ENCODE data around the gene NFIA.

Gene NFIA

DNA sequence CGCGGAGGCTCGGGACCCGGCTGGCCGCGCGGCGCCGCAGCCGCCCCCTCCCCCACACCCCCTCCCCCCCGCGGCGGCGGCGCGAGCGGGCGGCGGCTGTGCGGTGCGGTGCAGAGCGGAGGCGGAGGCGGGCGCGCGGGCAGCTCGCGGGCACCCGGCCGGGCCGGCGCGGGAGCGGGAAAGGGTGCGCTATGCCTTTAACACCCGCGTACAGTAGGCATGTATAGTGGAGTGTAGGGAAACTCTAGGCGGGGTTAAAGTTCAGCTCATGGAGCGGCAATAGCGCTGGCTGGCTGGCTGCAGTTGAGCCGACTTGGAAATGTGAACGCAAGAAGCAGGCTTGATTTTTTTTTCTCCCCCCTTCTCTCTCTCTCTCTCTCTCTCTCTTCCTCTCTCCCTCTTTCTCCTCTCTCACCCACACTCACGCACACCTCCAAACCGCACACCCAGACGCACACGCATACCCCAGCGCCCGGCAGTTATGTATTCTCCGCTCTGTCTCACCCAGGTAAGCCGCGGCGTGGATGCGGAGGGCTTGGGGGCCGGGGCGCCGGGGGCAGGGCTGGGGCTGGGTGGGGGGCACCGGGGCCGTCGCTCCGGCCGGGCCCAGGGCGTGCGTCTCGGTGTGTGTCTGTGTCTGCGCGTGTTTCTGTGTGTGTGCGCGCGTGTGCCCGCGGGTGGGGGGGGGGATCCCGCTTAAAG, at the start of gene NFIA:
Gene NFIA (plus strand): TSS at position 251 of the 702 bp plus-strand sequence.
- DNase-seq, result no peak

DNA sequence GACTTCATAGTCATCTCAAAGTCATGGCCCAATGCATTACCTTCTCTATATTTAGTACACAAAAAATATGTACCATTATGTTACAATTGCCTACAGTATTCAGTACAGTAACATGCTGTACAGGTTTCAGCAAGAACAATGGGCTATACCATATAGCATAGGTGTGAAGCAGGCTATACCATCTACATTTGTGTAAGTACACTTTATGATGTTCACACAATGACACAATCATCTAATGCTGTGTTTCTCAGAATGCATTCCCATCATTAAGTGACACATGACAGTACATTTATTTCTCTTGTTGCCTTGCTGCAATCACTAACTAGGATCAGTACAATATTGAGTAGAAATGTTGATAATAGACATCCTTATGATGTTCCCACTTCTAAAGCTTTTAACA, 46.5 kb upstream of the NFIA start:
- no peak for DNase-seq

DNA sequence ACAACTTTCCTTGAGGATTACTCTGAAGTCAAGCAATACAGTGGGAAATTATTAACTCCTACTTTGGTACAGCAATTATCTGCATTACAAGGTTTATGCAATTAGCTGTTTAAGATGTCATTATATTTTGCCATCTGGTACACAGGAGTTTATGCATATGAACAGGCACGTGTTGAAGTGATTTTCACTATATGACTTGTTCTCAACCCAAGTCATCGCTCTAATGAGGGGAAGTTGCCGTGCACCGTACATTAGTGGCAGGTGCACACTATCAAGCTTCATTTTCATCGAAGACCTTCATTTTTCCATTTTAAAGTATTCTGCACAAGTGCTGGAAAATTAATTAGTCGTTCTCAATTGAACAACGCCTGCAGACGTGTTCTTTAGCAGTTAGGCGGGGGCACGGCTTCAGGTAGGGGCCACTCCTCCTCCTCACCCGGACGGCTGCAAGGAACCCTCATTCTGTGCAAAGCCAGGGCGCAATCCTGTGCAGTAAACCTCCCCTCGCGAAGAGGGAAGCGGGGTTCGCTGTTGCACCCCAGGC, 39.8 kb upstream of the NFIA start:
- DNase-seq, result no peak

DNA sequence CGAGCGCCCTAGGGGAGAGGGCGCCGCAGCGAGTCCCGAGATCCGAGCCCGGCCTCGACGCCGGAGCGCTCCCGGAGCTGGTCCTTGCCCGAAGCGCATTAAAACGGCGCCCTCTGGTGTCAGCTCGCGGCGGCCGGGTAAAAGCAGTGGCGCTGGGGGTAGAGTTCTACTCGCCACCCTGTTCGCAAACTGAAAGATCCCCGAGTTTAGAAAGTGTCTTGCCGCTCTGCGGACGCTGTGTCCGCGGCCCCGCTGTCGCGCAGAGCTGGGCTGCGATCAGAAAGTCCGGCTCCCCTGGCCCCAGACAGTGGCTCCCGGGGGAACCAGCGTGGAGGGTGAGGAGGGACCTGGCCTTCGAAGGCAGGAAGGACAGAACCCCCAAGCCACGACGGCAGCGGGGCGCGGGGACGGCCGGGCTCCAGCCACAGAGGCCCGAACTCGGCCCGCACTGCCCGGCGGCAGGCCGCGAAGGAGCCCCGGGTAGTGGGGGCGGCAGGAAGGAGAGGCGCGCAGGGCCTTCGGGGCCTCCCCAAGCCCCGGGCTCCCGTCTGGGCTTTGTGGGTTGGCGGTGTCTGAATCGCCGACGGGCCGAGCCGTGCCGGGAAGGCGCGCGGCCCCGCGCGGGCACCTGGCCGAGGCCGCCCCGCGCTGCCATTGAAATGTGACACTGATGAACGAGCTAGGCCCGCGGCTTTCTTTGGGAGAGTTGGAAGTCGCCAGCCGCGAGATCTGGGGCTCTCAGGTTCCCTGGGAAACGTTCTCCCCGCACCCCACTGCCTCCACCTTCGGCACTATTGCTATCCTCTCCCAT, 39.1 kb upstream of the NFIA start:
- no peak for DNase-seq

DNA sequence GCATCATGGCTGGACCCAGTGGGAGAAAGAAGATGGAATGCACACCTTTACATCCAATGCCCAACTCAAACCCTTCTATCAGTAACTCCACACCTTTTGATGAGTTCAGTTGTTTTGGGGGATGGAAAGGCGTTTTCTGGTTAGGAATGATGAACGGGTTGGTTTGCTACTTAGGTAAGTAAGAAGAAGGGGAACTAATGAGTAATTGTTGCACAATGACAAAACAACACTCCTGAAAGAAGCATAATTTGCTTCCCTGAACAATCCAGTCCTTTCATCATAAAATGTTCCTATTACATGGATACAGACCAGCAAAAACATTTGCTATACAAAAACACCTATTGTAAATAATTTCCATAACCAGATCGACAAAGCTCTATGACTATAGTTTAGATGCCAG, 35.9 kb upstream of the NFIA start:
- no peak for DNase-seq

DNA sequence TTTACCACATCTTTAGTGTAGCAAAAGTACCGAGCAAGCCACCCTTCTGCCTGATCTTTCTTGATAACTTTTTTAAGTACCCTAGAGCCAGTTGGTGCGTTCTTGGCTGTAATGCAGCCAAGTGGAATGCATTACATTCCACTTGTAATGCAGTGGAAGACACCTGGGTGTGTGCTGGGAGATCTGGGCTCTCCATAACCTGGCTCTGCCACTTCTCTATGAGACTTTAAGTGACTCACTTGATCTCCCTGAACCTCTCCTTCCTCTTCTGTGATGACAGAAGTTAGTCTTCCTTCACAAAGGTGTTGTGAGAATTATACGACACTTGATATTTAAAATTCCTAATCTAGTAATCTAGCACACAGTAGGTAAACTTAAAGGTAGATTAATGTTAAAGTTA, 35.3 kb upstream of the NFIA start:
- DNase-seq, result no peak

DNA sequence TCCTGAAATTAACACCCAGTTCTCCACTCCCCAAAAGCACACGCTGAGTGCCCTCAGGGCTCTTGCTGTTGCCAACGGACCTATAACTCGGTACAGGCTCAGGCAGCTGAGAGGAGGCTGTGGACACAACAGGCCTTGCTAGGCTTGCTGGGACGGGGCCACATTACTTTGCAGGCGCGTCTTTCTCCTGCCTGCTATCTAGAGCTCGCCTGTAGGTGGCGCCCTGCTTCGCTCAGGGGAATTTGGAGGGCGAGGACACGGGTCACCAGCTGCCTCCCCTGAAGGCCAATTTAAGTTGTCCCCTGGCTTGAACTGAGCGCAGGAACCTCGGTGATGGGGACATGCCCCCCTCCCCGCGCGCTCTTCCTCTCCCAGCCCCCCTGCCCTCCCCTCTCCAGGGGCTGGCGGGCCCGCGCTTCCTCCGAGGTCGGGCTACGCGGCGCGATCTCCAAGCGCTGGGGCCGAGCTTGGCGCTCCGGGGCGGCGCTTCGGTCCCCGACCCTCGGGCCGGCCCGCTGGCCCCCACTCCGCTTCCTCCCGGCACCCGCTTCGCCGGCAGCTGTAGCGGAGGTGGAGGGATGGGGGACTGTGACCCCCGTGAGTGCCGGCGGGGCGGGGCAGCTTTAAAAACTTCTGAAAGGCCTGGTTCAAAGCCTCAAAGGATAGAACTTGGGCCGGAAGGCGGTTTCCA, 32.4 kb upstream of the NFIA start:
- peak; percentile 45 to 60 for DNase-seq

DNA sequence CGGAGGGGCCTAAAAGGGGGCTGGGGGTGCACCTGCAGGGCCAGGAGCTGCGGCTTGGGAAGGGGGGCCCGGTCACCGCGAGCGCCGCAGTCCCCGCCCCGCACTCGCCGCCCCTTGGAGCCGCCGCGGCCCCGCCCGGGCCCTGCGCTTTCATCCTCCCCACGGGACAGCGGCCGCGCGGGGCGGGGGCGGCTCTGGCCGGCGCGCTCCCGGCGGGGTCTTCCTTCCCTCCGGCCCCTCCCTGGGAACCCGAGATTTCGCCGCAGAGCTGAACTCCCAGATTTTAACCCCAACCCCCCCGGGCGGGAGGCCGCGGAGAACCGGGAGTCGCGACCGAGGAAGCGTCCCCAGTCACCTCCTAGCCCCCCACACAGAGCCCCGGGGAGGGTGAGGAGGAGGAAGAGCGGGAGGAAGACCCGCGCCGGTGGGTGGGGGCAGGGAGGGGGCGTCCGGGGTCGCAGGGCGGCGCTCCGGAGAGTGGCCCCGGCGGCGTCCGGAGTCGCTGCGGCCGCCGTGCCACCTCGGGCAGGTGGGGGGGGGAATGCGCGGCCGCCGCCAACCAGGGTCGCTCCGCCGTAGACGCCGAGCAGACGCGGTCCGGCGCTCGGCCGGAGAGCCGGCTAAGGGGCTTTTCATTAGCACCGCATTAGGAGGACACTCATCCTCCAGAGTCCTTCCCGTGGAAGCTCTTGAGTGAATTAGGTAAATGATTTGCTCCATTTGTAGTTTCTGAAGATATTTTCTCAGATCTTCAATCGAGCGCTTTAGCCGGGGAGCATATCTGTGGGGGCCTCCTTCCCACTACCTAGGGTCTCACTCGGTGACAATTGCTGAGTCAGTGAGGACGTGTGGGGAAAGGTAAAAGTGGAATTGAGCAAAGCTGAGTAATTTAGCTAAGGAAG, 31.6 kb upstream of the NFIA start:
- DNase-seq, result no peak

DNA sequence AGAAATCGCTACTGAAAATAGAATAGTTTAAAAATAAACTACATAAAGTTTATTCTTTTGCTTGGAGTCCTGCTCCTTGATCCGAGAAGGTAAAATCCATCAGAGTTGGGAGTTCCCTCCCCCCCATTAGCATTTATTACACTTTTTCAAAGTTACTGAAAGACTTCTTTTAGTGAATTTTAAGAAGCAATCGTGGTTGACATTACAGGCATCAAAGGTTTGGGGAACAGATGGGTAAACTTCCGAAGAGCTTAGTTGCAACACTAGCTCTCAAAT, 31.0 kb upstream of the NFIA start:
- no peak for DNase-seq

DNA sequence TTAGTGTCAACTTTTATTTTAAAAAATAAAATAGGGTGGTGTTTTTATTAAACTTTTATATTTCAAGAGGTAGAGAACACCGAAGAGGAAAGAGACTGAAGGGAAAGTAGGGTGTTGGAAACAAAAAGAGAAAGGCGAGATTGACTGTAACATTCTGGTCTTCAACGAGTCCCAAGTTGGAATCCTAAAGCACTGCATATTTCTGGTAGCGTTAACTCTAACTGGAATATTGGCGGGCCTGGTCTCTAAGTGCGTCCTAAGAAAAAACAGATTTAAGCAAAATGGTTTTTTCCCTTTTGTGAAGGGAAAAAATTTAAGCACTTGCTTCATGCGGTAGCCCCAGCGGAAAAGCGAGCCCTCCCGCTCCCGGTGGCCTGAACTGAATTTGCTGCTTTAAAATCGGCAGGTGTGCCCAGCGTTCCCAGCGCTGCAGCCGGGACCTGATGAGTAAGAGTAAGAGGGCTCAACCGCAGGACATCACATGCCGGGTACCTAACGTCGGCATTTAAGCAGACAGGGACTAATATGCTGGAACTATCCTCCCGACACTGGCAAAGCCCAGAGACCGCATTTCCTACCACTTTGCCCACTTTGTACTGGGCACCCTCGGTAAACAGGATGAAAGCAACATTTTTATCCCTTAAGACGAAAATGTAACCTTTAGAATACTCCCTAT, 30.5 kb upstream of the NFIA start:
- no peak for DNase-seq

DNA sequence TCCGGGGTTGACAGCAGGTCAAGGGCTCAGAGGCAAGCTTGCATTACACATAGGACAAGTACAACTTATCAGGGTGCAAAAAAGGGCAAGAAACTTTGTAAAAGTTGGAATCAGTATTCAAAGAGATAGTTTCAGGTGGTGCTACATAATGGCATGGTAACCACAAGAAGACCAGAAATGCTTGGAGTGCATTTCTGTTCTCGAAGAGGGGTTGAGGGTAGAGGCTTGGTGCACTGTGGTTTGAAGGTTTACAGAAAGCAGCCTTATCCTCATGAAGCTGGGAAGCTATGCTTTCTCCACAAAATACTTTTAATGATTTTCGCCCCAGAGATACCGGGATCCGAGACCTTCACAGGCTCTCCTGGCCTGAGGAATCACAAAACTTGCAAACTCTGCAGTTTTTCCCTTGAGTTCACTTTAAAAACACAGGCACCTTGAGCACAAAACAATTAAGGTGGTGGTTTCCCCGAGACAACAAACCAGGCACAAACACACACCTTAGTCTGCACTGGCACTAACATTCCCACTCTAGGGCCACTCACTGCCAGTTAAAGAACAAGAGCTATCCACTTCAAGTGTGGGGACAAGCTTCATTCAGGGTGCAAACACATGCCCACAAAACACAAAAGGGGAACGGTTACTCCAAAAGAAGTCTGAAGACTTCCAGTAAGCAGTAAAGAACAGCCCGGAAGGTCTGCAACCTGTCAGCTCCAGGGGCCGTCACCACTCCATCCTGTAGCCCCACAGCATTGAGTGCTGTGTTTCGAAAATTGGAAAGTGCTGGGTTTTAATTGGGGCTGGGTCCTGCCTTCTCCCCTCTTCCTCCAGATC, 29.8 kb upstream of the NFIA start:
- no peak for DNase-seq

DNA sequence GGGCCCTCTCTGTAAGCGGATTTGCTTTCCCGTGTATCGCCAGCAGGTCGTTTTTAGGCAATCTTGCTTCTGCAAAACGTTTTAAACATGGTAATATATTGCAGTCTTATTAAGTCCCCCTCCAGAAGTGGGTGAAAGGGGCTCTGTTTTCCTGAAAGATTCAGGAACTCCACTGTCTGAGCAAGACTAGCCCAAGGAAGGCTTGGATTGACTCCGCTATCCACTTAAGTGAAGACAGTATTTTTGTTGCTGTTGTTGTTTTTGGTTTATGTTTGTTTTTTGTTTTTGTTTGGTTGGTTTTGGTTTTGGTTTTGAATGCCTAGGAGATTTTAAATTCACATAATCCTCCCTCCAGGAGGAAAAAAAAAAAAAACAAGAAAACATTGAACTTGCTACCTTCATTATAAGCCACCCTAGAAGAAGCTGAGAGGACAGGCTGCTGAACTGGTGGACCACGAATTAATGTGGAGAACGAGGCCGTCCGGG, 29.1 kb upstream of the NFIA start:
- no peak for DNase-seq

DNA sequence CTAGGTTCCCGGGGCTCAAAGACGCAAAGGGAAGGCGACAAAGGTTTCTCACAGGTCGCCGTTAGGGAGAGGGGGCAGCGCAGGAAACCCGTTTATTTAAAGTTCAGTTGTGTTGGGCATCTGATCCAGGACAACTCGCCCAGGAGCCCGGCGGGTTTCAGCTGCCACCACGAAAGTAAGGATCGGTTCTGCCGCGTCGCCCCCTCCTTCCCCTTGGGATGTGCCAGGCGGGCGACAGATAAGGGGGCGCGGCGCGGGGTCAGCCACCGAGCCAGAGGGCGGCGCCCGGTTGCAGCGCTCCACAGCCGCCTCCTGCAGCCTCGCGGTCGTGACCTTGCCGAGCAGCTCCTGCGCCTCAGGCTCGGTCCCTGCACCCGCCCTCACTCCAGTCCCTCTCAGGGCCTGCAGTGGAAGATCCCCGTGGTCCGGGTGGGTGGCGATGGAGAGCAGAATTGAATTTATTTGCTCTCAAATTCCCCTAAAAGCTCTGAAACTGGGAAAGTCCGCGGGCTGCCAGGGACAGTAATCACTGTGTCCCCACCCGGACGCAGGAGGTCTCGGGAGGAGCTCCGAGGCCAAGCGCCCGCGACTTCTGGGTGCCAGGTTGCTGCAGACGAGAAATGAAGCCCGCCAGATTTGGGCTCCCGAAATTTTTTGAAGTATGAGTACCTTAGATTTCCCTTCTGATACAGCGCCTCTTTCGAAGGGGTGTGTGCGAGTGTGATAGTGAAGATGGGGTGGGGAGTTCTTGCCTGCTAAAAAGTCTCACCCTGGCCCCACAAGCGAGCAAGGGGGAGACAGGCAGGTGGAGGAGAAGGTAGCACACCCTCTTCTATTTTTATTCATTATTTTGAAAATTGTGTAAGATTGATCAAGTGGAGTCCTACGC, 28.4 kb upstream of the NFIA start:
- DNase-seq, result no peak

DNA sequence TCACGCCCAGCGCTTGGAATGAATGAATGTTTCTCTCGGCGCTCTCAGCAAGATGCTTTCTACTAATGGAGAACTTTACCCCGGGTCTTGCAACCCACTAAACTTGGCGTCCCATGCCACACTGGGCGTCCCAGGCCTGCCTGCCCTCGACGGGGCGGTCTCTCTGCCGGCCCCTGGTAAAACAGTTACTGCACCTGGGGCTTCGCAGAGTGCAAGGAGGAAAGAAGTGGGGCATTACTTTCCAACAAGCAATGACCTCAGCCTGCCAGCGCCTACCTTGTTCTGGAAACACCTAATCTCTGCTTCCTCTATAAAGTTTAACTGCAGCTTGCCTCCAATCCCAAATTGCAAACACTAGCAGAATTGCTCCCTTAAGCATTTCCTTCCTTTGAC, 27.8 kb upstream of the NFIA start:
- no peak for DNase-seq

DNA sequence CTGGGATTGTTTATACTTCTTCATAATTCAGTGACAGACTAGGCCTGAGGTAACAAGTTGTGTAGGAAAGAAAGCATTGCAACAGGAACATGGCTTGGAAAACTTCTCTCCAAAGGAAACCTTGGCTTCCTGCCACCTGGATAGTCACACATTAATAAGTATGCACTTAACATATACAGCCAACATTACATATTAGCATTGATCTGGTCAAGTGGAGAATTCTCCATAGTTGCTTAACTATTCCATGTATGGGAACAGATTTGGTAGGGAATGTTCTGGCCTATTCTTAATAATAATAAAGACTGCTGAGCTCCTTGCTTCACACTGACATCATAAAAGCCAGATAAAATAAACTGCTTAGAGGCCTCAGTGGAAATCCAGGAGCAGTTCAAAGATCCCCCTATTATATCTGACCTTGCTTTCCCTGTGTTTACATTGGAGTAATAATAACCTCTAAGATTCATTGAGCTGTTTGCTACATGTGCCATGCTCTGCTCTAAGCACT, 27.2 kb upstream of the NFIA start:
- no peak for DNase-seq

DNA sequence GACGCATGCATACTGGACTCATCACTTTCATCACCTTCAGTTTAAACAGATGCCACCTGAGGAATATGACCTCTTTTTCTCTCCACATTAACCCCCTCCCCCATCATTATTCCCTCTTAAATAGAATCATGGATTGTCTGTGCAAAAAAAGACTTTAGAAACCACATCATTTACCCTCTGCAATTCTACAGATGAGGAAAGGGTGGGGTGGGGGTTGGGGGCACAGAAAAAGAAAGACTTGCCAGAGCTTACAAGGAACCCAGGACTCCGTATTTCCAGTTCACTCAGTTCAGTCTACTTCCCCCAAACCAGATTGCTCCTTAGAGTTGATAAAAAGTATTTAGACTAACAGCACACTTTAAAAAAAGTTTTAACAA, 26.2 kb upstream of the NFIA start:
- no peak for DNase-seq

DNA sequence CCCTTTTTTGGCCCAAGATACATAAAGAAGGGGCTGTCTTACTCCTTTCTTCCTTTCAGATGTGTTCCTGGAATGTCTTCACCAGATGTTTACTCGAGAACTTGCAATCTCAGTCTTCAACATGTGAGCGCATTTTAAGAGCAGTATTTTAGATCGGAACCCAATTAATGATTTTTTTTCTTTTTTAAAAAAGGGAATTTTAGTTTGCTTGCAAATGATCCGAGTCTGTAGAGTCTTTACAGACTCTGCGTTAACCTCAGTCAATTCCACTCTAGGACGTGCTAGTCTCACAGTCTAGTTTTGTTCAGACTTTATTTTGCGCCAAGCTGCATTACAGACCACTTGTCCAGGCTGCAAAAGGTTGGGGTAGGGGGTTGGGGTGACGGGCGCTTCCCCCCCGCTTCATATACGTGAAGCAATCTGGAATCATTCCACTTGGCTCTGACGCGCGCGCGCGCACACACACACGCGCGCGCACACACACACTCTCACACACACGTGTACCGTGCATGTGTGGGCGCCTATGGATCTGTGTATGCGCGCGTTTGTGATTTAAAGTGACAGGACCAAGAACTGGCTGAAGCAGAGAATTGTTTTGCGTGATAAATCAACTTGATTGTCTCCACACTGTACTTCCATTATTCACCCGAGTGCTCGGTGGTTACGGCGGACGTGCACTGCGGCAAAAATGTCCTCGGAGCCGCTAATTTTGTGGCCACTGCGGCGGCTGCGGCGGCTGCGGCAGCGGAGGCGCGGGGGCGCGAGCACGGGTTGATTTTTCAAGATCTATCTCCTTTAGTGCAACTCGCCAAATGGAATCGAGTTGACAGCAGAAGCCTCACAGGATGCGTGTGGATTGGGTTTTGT, 25.6 kb upstream of the NFIA start:
- no peak for DNase-seq

DNA sequence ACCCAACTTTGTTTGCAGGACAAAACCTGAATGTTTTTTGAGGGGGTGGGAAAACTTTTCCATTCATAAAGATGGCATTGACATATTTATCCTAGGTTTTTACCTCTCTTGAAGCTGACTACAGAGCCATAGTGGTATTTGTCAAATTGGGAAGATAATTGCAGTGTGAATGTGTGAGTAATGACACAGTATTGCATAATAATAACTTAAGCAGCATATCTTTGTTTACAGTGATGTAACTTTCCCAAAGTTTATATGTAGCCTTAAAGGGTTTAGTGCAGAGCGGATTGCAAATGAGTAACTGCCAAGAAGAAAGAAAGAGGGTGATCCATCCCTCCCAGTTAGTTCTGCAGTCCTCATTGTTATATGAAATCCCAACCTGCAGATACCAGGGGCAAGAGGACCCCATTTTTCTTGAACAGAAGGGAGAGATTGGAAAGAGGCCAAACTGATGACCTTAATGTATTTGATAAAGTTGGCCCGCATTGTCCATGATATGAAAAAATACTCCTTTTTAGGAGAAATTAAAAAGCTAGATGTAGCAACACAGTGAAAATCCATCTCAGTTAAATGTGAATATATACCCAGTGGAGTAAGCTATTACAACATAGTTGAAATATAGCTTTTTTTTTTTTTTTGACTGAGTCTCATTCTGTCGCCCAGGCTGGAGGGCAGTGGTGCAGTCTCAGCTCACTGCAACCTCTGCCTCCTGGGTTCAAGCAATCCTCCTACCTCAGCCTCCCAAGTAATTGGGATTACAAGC, 23.7 kb upstream of the NFIA start:
- DNase-seq, result no peak

Measured in bone marrow (tissue), 2 donors.